Ectodermal cell (in vitro differentiated cells): ENCODE measurements around the gene CD14.
"Not testable (repeated sequence)": the region's sequence is repeated elsewhere in the genome, so short reads cannot be mapped to it uniquely, and the experiment has no call there.

ENCODE experiments used
- H3K27ac ChIP-seq: 2 replicates; pipeline ENCODE4 v1.7.0; 2013; ENCODE audit warnings: mild to moderate bottlenecking, low read depth, low read length; ENCODE audit not compliant: insufficient read depth, poor library complexity, severe bottlenecking
- H3K27me3 ChIP-seq: 2 replicates; pipeline ENCODE4 v1.7.0; 2013; ENCODE audit warnings: mild to moderate bottlenecking, low read length; ENCODE audit not compliant: insufficient read depth, control insufficient read depth, poor library complexity, severe bottlenecking
- H3K36me3 ChIP-seq: one replicate; pipeline ENCODE4 v1.7.0; 2013; ENCODE audit warnings: low read length; ENCODE audit not compliant: control insufficient read depth, insufficient read depth
- H3K4me1 ChIP-seq: one replicate; pipeline ENCODE4 v1.7.0; 2013; ENCODE audit warnings: low read length; ENCODE audit not compliant: control insufficient read depth, insufficient read depth
- H3K4me3 ChIP-seq: 2 replicates; pipeline ENCODE4 v1.7.0; 2013; ENCODE audit warnings: low read depth, low read length, control low read depth; ENCODE audit not compliant: insufficient read depth
- H3K9me3 ChIP-seq: 2 replicates; pipeline ENCODE4 v1.7.0; 2013; ENCODE audit warnings: mild to moderate bottlenecking, low read length, moderate library complexity; ENCODE audit not compliant: control insufficient read depth
- WGBS, 2 experiments: methylation state at CpG; one replicate each; pipeline ENCODE4 v1.1.7; 2013; ENCODE audit warnings: missing lambda C conversion rate in 2 of 2; 5-methylcytosine and 5-hydroxymethylcytosine counted together

CD14 gene

DNA sequence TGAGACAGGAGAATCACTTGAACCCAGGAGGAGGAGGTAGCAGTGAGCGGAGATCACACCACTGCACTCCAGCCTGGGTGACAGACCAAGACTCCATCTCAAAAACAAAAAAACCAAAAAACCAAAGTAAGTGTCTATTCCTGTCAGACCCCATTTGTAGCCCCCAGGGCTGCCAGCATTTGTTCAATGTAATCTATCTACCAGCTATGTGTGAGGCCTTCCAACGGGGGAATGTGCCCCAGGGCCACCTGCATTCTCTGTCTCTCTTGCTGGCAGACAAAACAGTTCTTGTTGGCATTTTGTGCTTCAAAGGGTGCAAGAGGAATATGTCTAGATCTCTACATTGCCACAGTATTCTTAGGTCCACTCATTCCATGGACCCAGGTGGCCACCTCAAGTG lies 34.1 kb downstream of the CD14 start:
- 83 to 87% methylated on average over 2 of the region's 2 CpGs for WGBS, 2 experiments
- Histone ChIP-seq H3K27me3 (no peaks in the 10 kb centered on the region), H3K9me3 (no peaks in the 10 kb centered on the region), H3K27ac (no peak overlapping the region), H3K4me3 (no peak overlapping the region), H3K4me1 (no peaks in the 10 kb centered on the region), H3K36me3 (no peaks in the 10 kb centered on the region)

DNA sequence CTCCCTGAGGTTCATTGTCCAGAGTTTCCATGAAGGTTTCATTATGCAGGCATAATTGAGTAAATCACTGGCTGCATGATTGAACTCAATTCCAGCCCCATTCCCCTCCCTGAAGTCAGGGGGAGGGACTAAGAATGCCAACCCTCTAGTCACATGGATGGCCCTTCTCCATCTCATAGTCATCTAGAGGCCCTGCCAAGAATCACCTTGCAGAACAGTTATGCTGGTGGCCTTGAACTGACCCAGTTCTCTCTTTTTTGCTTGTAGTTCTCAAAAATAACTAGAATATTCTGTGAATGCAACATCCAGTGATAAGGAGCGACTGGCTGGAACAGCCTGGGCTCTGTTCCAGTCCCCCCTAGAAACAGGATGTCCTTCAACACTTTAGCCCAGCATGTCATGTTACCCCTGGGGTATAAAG lies 36.6 kb downstream of the CD14 start:
- no peak overlapping the region for H3K4me3 ChIP-seq
- no peak overlapping the region for H3K27ac ChIP-seq
- no peaks in the 10 kb centered on the region for H3K4me1 ChIP-seq
- H3K9me3 ChIP-seq, result no peaks in the 10 kb centered on the region
- no peaks in the 10 kb centered on the region for H3K27me3 ChIP-seq
- 88% methylated on average over 1 of the region's 1 CpG for WGBS, 2 experiments
- H3K36me3 ChIP-seq, result no peaks in the 10 kb centered on the region

DNA sequence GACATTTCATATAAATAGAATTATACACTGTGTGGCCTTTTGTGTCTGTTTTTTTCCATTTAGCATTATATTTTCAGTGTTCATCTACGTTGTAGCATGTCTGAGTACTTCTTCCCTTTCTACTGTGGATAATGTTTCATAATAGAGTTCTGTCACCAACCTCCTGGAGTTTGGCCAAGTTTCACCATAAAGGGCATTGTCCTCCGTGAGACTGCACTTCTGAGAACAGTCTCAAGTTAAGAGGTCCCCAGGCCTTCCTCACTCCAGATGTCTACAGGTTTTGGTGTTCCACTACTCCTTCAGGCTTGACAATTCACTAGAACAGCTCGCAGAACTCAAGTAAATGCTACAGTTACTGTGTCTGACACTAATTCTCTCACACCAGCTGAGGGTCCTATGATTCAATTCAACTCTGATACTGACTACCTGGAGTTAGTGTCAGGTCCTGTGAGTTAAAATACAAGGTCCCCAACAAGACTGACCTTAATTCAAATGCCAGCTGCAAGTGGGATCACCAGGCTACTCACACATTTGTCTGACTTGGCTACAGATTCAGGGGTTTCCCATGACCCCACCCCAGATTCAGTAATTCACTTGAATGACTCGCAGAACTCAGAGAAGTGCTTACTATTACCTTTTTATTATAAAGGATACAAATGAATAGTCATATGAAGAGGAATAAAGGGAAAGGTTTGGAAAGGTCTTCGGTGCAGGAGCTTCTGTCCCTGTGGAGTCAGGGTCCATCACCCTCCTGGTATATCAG lies 37.3 kb downstream of the CD14 start:
- 83 to 84% methylated on average over 4 of the region's 5 CpGs for WGBS, 2 experiments
- Histone ChIP-seq H3K9me3 (no peaks in the 10 kb centered on the region), H3K4me1 (no peaks in the 10 kb centered on the region), H3K36me3 (no peaks in the 10 kb centered on the region), H3K4me3 (no peak overlapping the region), H3K27me3 (no peaks in the 10 kb centered on the region), H3K27ac (no peak overlapping the region)

DNA sequence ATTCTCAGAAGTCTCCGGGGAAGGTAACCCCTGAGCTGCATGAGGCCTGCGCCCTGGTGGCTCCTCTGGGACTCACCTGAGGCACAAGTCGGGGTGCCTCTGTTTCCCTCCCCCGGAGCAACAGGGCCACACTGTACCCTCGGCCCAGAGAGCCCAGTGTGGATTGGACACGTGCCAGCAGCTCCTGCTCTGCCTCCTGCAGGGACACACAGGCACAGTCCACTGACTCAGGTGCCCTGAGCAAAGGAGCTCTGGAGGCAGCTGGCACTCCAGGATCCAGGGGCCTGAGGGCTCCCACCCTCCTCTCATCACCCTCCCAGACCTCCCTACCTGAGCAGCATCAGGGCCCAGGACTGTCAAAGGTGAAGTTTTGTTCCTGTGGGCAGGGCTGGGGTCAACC lies 38.8 kb downstream of the CD14 start:
- WGBS, 2 experiments, result 89% methylated on average over 6 of the region's 6 CpGs

GRCh38 chr5:140593070-140593469 lies 39.9 kb downstream of the CD14 start:
- not testable (repeated sequence) for H3K36me3 ChIP-seq, H3K27me3 ChIP-seq, H3K4me1 ChIP-seq, H3K9me3 ChIP-seq, H3K27ac ChIP-seq, H3K4me3 ChIP-seq
- 74 to 78% methylated on average over 14 of the region's 14 CpGs for WGBS, 2 experiments

More for the DNA sequence above, 38.8 kb downstream of the CD14 start:
- no peaks in the 10 kb centered on the region for H3K27me3 ChIP-seq
- H3K9me3 ChIP-seq, result no peaks in the 10 kb centered on the region
- H3K4me3 ChIP-seq, result no peak overlapping the region
- H3K36me3 ChIP-seq, result no peaks in the 10 kb centered on the region
- no peak overlapping the region for H3K27ac ChIP-seq
- no peaks in the 10 kb centered on the region for H3K4me1 ChIP-seq

GRCh38 chr5:140591747-140592372 lies 41.1 kb downstream of the CD14 start:
- 90 to 95% methylated on average over 5 of the region's 5 CpGs for WGBS, 2 experiments

DNA sequence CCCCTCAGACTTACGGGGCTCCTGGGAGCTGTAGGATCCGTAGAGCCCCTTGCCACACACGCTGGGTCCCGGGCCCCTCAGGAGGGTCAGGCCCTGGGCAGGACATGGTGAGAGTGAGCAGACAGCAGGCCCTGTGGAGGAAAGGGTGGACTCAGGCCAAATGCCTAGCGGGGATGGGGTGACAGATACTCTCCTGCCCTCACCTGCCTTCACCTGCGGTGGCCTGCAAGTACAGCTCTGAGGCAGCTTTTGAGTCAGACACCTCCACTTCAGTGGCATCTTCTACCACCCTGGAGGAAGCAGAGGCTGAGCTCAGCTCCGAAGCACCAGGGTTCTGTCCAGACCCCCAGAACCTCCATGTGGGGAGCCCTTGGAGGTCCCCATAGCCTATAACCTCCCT lies 42.1 kb downstream of the CD14 start:
- no peaks in the 10 kb centered on the region for H3K27me3 ChIP-seq
- H3K9me3 ChIP-seq, result no peaks in the 10 kb centered on the region
- no peak overlapping the region for H3K4me3 ChIP-seq
- no peak overlapping the region for H3K27ac ChIP-seq
- H3K4me1 ChIP-seq, result no peaks in the 10 kb centered on the region
- 91 to 93% methylated on average over 7 of the region's 7 CpGs for WGBS, 2 experiments
- H3K36me3 ChIP-seq, result no peaks in the 10 kb centered on the region

More at GRCh38 chr5:140591747-140592372, 41.1 kb downstream of the CD14 start:
- Histone ChIP-seq H3K27me3 (no peaks in the 10 kb centered on the region), H3K9me3 (no peaks in the 10 kb centered on the region), H3K4me3 (no peak overlapping the region), H3K4me1 (no peaks in the 10 kb centered on the region), H3K36me3 (no peaks in the 10 kb centered on the region), H3K27ac (no peak overlapping the region)

DNA sequence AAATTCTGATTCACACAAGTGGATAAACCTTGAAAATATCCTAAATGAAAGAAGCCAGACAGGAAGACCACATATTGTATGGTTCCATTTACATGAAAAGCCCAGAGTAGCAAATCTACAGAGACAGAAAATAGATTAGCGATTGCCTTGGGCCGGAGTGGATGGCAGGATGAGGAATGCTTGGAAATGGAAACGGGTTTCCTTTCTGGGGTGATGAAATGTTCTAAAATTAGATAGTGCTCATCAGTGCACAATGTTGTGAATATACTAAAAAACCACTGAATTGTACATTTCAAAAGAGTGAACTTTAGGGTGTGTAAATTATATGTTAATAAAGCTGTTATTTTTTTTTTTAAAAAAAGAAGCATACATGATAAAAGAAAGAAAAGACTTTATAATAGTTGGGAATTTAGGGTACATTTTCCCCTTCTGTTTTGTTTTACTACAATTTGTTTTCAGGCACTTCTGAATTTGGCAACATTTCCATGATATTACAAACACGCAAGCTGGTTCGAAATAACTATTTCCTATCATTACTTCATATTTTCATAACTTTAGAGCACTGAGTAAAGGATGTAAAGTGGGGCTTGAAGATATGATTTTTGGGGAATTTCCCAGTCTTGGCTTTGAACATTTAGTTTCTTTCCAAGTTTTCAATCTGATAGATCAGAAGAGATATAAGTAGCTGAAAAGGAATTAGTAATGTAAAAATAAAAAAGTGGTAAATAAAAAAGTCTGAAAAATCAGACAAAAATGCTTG lies 44.5 kb downstream of the CD14 start:
- no peak overlapping the region for H3K27ac ChIP-seq
- H3K4me1 ChIP-seq, result no peaks in the 10 kb centered on the region
- H3K9me3 ChIP-seq, result no peaks in the 10 kb centered on the region
- no peak overlapping the region for H3K4me3 ChIP-seq
- no peaks in the 10 kb centered on the region for H3K27me3 ChIP-seq
- H3K36me3 ChIP-seq, result no peaks in the 10 kb centered on the region
- 94 to 95% methylated on average over 4 to 5 of the region's 5 CpGs for WGBS, 2 experiments

DNA sequence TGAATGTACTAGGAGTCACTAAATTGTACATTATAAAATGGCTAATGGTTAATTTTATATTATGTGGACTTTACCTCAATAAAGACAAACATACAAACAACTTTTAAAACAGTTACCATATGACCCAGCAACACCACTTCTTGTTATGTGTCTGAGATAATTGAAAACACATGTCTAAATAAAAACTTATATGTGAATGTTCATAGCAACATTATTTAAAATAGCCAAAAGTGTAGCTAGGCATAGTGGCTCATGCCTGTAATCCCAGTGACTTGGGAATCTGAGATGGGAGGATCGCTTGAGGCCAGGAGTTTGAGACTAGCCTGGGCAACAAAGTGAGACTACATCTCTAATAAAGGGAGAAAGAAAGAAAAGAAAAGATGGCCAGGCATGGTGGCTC lies 45.5 kb downstream of the CD14 start:
- no peaks in the 10 kb centered on the region for H3K27me3 ChIP-seq
- no peak overlapping the region for H3K4me3 ChIP-seq
- no peaks in the 10 kb centered on the region for H3K9me3 ChIP-seq
- H3K27ac ChIP-seq, result no peak overlapping the region
- 83 to 89% methylated on average over 1 of the region's 1 CpG for WGBS, 2 experiments
- no peaks in the 10 kb centered on the region for H3K36me3 ChIP-seq
- H3K4me1 ChIP-seq, result no peaks in the 10 kb centered on the region
